Ovary (tissue), 9 donors: ENCODE results near the gene C11orf52. TPM values are rescaled to one million over a fixed set of nuclear protein-coding genes. Genes with fewer than 3 reads are reported as not detected.

Experiments
- DNase-seq, 5 donors: peaks; one replicate each; pipeline ENCODE4 v3.0.0-alpha.2; 2019 to 2020
- H3K27ac ChIP-seq, 2 donors: fragments of 200-600 bp; one replicate each; pipeline versions ENCODE4 v1.5.1 to v1.8.0; 2019 to 2022
- H3K27me3 ChIP-seq: fragments of 200-600 bp; one replicate; pipeline ENCODE4 v1.8.0; 2022
- H3K36me3 ChIP-seq: fragments of 200-600 bp; sonication (generic); one replicate; pipeline ENCODE4 v1.5.1; 2019
- H3K4me1 ChIP-seq: one replicate; pipeline ENCODE4 v1.8.1; 2013; ENCODE audit warnings: mild to moderate bottlenecking, moderate library complexity; ENCODE audit not compliant: insufficient read depth
- H3K4me3 ChIP-seq: fragments of 200-600 bp; sonication (generic); one replicate; pipeline ENCODE4 v1.5.1; 2017
- H3K9me3 ChIP-seq, 2 donors: fragments of 200-600 bp in 1 of 2; sonication (generic) in 1 of 2; one replicate each; pipeline versions ENCODE4 v1.5.1 to v1.8.1; 2013 to 2019; ENCODE audit warnings: mild to moderate bottlenecking in 1 of 2, moderate library complexity in 1 of 2
- CTCF ChIP-seq, 3 donors: fragments of 450-650 bp in 2 of 3; fragments of 200-600 bp in 1 of 3; IDR thresholded peaks; one replicate each; pipeline versions ENCODE4 v1.5.1 to v1.8.0; 2016 to 2022; ENCODE audit warnings: antibody characterized with exemption in 3 of 3, mild to moderate bottlenecking in 1 of 3
- EP300 ChIP-seq: sonication (generic); formaldehyde crosslinking; IDR thresholded peaks from one replicate; pipeline ENCODE4 v1.6.1; 2017; ENCODE audit warnings: antibody characterized with exemption
- POLR2A ChIP-seq: fragments of 450-650 bp; IDR thresholded peaks from one replicate; pipeline ENCODE4 v1.6.1; 2017; ENCODE audit warnings: antibody characterized with exemption, mild to moderate bottlenecking, moderate library complexity
- WGBS, 3 donors: extraction: QIAGEN DNeasy Blood & Tissue Kit in 1 of 3; methylation state at CpG; one replicate each; pipeline versions ENCODE4 v1.1.5 to v1.1.7; 2013 to 2017; 5-methylcytosine and 5-hydroxymethylcytosine counted together
- intact Hi-C, 4 donors: fragments of 100-400 bp; cut with DNase I; formaldehyde crosslinking; loops; one replicate each; pipeline versions ENCODE4 v1.11.0 to v1.15.1; 2022 to 2023
- polyA plus RNA-seq, 2 donors: library from polyadenylated mRNA; stranded (reverse); fragments of 200-250 nt in 1 of 2; fragments of 350-450 nt in 1 of 2; fragmentation: Illumina TruSeq in 1 of 2; extraction: RNeasy Lipid Tissue Mini Kit (QIAGEN cat#74804) in 1 of 2; gene quantifications; one replicate each; pipeline ENCODE4 v1.2.3, GENCODE V29; 2013 to 2014
- total RNA-seq, 7 donors: library from RNA; depleted of rRNA in 2 of 7; stranded (reverse); fragments of >200 nt in 2 of 7; fragmentation: NEBNext Ultra II Directional in 3 of 7; extraction: Animal tissue kit (Norgen Biotek cat#: 25700) in 3 of 7; gene quantifications; one replicate each; pipeline versions ENCODE4 v1.1.0 to v1.2.4, GENCODE V29; 2016 to 2023
- donor health status: DM: no; HTN: no; CAD: no; lungs with moderate emphysema.
- donor health status: DM: no; HTN: no; CAD: no.
- donor health status: Bipolar disorder and iron deficiency.
- donor health status: DM: yes; HTN: yes; CAD: no.
- donor health status: DM: no; HTN: no; CAD: no.
- donor health status: DM: yes; HTN: yes; CAD: no.

C11orf52 gene
- total and polyA plus RNA-seq, 9 donors: 1.3 to 5.9 (median 2.3) TPM; not detected in 1

- Histone ChIP-seq H3K27me3 (no peaks in the 10 kb centered on the region), H3K4me1 (peaks cover 3% of the 10 kb centered on the region), H3K4me3 (peak within 1 kb of the TSS; percentile 94), H3K9me3 (no peaks in the 10 kb centered on the region), H3K27ac (peak within 1 kb of the TSS; percentile 47 to 85), H3K36me3 (no peaks in the 10 kb centered on the region)
- WGBS, 3 donors: 0 to 1% (median 0%) methylated on average over 26 to 51 of the region's 51 CpGs
- intact Hi-C loops: loop anchor here in 3 of 4 donors (5.0 to 10.0 kb wide), 3 partner anchors 106 to 214 kb away; partner anchors contain the start of genes SDHD (in 1 of the 3) and TIMM8B (in 1 of the 3)
- TF ChIP-seq CTCF (IDR thresholded peaks at IDR 0.05) (no peak), POLR2A (no peak), EP300 (no peak)
- DNase-seq: peak; percentile 86 to 93 (median 89)
Measured at GRCh38 chr11:111870886-111871692, 47.6 kb upstream of the C11orf52 start, which contains the start of gene ALG9. TSS of gene ALG9 (minus strand) at chr11:111871581. CDS start at chr11:111871482, 99 bp downstream.

GRCh38 chr11:111871693-111872161 is 47.0 kb upstream of the C11orf52 start:
- WGBS, 3 donors: 50 to 55% (median 50%) methylated on average over 5 of the region's 5 CpGs
- no peaks in the 10 kb centered on the region for H3K9me3 ChIP-seq
- peak overlapping the region; percentile 94 for H3K4me3 ChIP-seq
- H3K4me1 ChIP-seq: peaks cover 3% of the 10 kb centered on the region
- H3K27me3 ChIP-seq: no peaks in the 10 kb centered on the region
- peak overlapping the region; percentile 47 to 85 for H3K27ac ChIP-seq
- TF ChIP-seq EP300 (no peak), POLR2A (no peak), CTCF (IDR thresholded peaks at IDR 0.05) (no peak)
- no peak for DNase-seq
- no peaks in the 10 kb centered on the region for H3K36me3 ChIP-seq
- intact Hi-C loops: loop anchor here in 3 of 4 donors (5.0 to 10.0 kb wide), 3 partner anchors 106 to 213 kb away; partner anchors contain the start of genes SDHD (in 1 of the 3) and TIMM8B (in 1 of the 3)

GRCh38 chr11:111878385-111878848 is 40.3 kb upstream of the C11orf52 start:
- 0 to 1% (median 1%) methylated on average over 13 of the region's 13 CpGs for whole genome bisulfite sequencing, 3 donors
- no peak for TF ChIP-seq CTCF (IDR thresholded peaks at IDR 0.05)
- no peak for TF ChIP-seq POLR2A
- no peak for TF ChIP-seq EP300
- peaks cover 7% of the 10 kb centered on the region for H3K4me1 ChIP-seq
- intact Hi-C loops: loop anchor here in 3 of 4 donors (2.0 to 10.0 kb wide), 6 partner anchors 34 to 206 kb away; partner anchors contain the start of genes CRYAB (in 2 of the 3), HSPB2 (in 2 of the 3), SDHD (in 1 of the 3) and TIMM8B (in 1 of the 3)
- peak overlapping the region; percentile 58 for H3K4me3 ChIP-seq
- H3K27ac ChIP-seq: peak overlapping the region; percentile 65 to 95
- no peak for DNase-seq
- no peaks in the 10 kb centered on the region for H3K27me3 ChIP-seq
- no peaks in the 10 kb centered on the region for H3K36me3 ChIP-seq
- no peaks in the 10 kb centered on the region for H3K9me3 ChIP-seq

GRCh38 chr11:111878849-111879636 is 39.7 kb upstream of the C11orf52 start, which contains the start of the genes CFAP68 and FDXACB1:
TSS of gene CFAP68 (plus strand) at chr11:111879541. CDS start at chr11:111879561, 20 bp downstream.
TSS of gene FDXACB1 (minus strand) at chr11:111879165. CDS start at chr11:111879132, 33 bp downstream.
- Histone ChIP-seq H3K4me3 (peak within 1 kb of the TSS; percentile 58), H3K9me3 (no peaks in the 10 kb centered on the region), H3K36me3 (no peaks in the 10 kb centered on the region), H3K4me1 (peaks cover 7% of the 10 kb centered on the region), H3K27me3 (no peaks in the 10 kb centered on the region), H3K27ac (peak within 1 kb of the TSS; percentile 65 to 95)
- peak; percentile 96 to 97 (median 97) for DNase-seq
- intact Hi-C loops: loop anchor here in 3 of 4 donors (2.0 to 10.0 kb wide), 6 partner anchors 33 to 206 kb away; partner anchors contain the start of genes CRYAB (in 2 of the 3), HSPB2 (in 2 of the 3), SDHD (in 1 of the 3) and TIMM8B (in 1 of the 3)
- peak; percentile 67 for TF ChIP-seq EP300
- peak; percentile 88 for TF ChIP-seq POLR2A
- peak; percentile 79 to 99 (median 99) for TF ChIP-seq CTCF (IDR thresholded peaks at IDR 0.05)
- WGBS, 3 donors: 0% methylated on average over 55 of the region's 55 CpGs
